Smooth muscle cell (in vitro differentiated cells): ENCODE data around the gene SYNDIG1. TPM values are rescaled to one million over a fixed set of nuclear protein-coding genes. Genes with fewer than 3 reads are reported as not detected.

ENCODE experiments used
- DNase-seq: peaks from one replicate; lab custom pipeline; 2025; ENCODE audit not compliant: unreplicated experiment; lab: John Stamatoyannopoulos, UW
- H2AFZ ChIP-seq: fragments of 200-600 bp; sonication (generic); 2 replicates; pipeline ENCODE4 v1.6.0; 2016; ENCODE audit warnings: antibody characterized with exemption, low read depth, mild to moderate bottlenecking
- H3F3A ChIP-seq: fragments of 200-600 bp; sonication (generic); 2 replicates; pipeline ENCODE4 v1.6.0; 2017; ENCODE audit warnings: antibody characterized with exemption, low read depth
- H3K27ac ChIP-seq: fragments of 200-600 bp; sonication (generic); 2 replicates; pipeline ENCODE4 v1.5.1; 2016; ENCODE audit warnings: low read depth, mild to moderate bottlenecking
- H3K27me3 ChIP-seq: fragments of 200-600 bp; sonication (generic); 2 replicates; pipeline ENCODE4 v1.6.1; 2016; ENCODE audit warnings: low read depth, mild to moderate bottlenecking
- H3K36me3 ChIP-seq: fragments of 200-600 bp; sonication (generic); 2 replicates; pipeline ENCODE4 v1.5.1; 2016; ENCODE audit warnings: low read depth
- H3K4me1 ChIP-seq: fragments of 200-600 bp; sonication (generic); 2 replicates; pipeline ENCODE4 v1.5.1; 2016; ENCODE audit warnings: low read depth
- H3K4me2 ChIP-seq: fragments of 200-600 bp; sonication (generic); 2 replicates; pipeline ENCODE4 v1.6.0; 2016; ENCODE audit warnings: mild to moderate bottlenecking
- H3K4me3 ChIP-seq: fragments of 200-600 bp; sonication (generic); 2 replicates; pipeline ENCODE4 v1.5.1; 2016; ENCODE audit warnings: mild to moderate bottlenecking
- H3K79me2 ChIP-seq: fragments of 200-600 bp; sonication (generic); 2 replicates; pipeline ENCODE4 v1.6.0; 2016; ENCODE audit warnings: low read depth, mild to moderate bottlenecking
- H3K9ac ChIP-seq: fragments of 200-600 bp; sonication (generic); 2 replicates; pipeline ENCODE4 v1.6.0; 2016; ENCODE audit warnings: low read depth
- H3K9me3 ChIP-seq: fragments of 200-600 bp; sonication (generic); replicated peaks from 2 replicates; pipeline ENCODE4 v1.5.1; 2016; ENCODE audit warnings: low read depth
- H4K20me1 ChIP-seq: fragments of 200-600 bp; sonication (generic); 2 replicates; pipeline ENCODE4 v1.6.0; 2016; ENCODE audit warnings: low read depth
- WGBS: methylation state at CpG from one replicate; pipeline ENCODE4 v1.1.7; 2016; ENCODE audit warnings: low lambda C conversion rate; 5-methylcytosine and 5-hydroxymethylcytosine counted together
- polyA plus RNA-seq: library from polyadenylated mRNA; unstranded; fragments of >200 nt; fragmentation: Nextera tagmentation; extraction: Ambion mirVana; gene quantifications from 2 replicates; pipeline ENCODE4 v1.2.1, GENCODE V29; 2016
- total RNA-seq: library from RNA; depleted of rRNA; stranded (reverse); fragments of >200 nt; gene quantifications from 2 replicates; pipeline ENCODE4 v1.2.3, GENCODE V29; 2014
- TF ChIP-seq, protein P1 (sequence below): fragments of 200-600 bp; sonication (generic); IDR thresholded peaks from 2 replicates; pipeline ENCODE4 v1.5.1; 2017; ENCODE audit warnings: borderline replicate concordance, mild to moderate bottlenecking, antibody characterized with exemption; ENCODE audit not compliant: insufficient read depth, poor library complexity, severe bottlenecking

SYNDIG1 gene
- total and polyA plus RNA-seq, 2 experiments from 2014 or later = 1.8 to 2.2 TPM

DNA sequence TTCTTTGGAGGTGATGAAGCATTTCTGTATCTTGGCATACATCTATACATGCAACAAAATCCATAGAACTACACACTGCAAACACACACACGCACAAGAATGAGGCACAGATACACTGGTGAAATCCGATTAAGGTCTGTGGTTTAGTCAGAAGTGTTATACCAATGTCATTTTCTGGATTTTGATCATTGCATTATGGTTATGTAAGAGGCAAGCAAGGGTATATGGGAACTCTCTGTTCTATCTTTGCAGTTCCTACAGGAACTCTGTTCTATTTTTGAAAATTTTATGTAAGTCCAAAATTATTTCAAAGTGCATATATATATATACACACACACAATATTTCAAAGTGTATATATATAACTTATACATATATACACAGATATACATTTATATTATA, 101.7 kb downstream of the SYNDIG1 start:
- TF ChIP-seq, protein P1, sequence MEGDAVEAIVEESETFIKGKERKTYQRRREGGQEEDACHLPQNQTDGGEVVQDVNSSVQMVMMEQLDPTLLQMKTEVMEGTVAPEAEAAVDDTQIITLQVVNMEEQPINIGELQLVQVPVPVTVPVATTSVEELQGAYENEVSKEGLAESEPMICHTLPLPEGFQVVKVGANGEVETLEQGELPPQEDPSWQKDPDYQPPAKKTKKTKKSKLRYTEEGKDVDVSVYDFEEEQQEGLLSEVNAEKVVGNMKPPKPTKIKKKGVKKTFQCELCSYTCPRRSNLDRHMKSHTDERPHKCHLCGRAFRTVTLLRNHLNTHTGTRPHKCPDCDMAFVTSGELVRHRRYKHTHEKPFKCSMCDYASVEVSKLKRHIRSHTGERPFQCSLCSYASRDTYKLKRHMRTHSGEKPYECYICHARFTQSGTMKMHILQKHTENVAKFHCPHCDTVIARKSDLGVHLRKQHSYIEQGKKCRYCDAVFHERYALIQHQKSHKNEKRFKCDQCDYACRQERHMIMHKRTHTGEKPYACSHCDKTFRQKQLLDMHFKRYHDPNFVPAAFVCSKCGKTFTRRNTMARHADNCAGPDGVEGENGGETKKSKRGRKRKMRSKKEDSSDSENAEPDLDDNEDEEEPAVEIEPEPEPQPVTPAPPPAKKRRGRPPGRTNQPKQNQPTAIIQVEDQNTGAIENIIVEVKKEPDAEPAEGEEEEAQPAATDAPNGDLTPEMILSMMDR = no peak
- Histone ChIP-seq H3K9me3 (no peaks in the 10 kb centered on the region), H3K36me3 (no peaks in the 10 kb centered on the region), H3K79me2 (no peaks in the 10 kb centered on the region), H4K20me1 (no peaks in the 10 kb centered on the region), H3K4me2 (no peak overlapping the region), H3K4me3 (no peak overlapping the region), H3K27me3 (no peaks in the 10 kb centered on the region), H3K4me1 (no peaks in the 10 kb centered on the region), H3K27ac (no peak overlapping the region), H3K9ac (no peak overlapping the region), H2AFZ (no peak overlapping the region), H3F3A (no peaks in the 10 kb centered on the region)
- 82% methylated on average over 2 of the region's 2 CpGs for WGBS
- no peak for DNase-seq

DNA sequence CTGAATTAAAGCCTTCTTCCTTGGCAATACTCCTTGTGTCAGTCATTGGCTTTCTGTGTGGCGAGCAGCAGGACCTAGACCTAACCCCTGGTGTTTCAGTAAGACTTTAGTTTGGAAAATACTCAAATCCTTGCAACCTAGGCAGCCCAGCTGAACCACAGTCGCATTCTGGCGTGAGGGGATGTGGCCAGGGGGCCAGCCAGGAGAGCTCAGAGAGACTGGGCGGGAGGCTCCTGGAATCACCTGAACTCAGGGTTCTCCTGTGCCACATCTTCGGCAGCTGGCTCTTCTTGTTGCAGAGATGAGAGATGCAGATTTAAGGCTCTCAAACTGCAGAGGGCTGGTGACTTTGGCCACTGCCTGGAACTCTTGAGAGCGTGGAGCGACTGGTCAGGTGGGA, 102.7 kb downstream of the SYNDIG1 start:
- no peaks in the 10 kb centered on the region for H3K79me2 ChIP-seq
- no peak overlapping the region for H3K9ac ChIP-seq
- no peak overlapping the region for H3K4me2 ChIP-seq
- H2AFZ ChIP-seq = no peak overlapping the region
- WGBS = 96% methylated on average over 7 of the region's 7 CpGs
- no peaks in the 10 kb centered on the region for H3K9me3 ChIP-seq
- TF ChIP-seq, protein P1 = no peak
- H3K36me3 ChIP-seq = no peaks in the 10 kb centered on the region
- H4K20me1 ChIP-seq = no peaks in the 10 kb centered on the region
- no peaks in the 10 kb centered on the region for H3K4me1 ChIP-seq
- H3F3A ChIP-seq = no peaks in the 10 kb centered on the region
- no peak overlapping the region for H3K27ac ChIP-seq
- H3K27me3 ChIP-seq = no peaks in the 10 kb centered on the region
- no peak for DNase-seq
- H3K4me3 ChIP-seq = no peak overlapping the region

DNA sequence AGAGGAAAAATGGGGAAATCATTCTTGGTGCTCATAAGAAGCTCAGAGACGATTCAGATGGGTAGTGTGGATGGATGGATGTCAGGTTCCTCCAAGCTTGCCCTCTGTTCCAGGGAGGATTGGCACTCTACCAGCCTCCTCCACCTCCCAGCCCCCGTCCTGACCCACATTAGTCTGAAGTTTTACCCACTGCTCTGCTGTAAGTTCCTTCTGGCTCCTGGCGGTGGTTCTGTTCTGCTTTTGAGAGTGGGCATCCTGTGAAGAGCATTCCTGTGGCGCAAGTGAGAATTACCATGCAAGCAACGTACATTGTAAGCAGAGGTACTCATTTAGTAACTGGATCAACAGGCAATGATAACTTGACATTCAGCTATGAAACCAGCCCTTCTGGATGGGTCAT, 103.4 kb downstream of the SYNDIG1 start:
- Histone ChIP-seq H3K27ac (no peak overlapping the region), H3K4me1 (no peaks in the 10 kb centered on the region), H3K9ac (no peak overlapping the region), H3K9me3 (no peaks in the 10 kb centered on the region), H3K4me3 (no peak overlapping the region), H3K27me3 (no peaks in the 10 kb centered on the region), H3K36me3 (no peaks in the 10 kb centered on the region), H3K4me2 (no peak overlapping the region), H3F3A (no peaks in the 10 kb centered on the region), H3K79me2 (no peaks in the 10 kb centered on the region), H2AFZ (no peak overlapping the region), H4K20me1 (no peaks in the 10 kb centered on the region)
- TF ChIP-seq, protein P1 = no peak
- no peak for DNase-seq
- WGBS = 86% methylated on average over 5 of the region's 5 CpGs

DNA sequence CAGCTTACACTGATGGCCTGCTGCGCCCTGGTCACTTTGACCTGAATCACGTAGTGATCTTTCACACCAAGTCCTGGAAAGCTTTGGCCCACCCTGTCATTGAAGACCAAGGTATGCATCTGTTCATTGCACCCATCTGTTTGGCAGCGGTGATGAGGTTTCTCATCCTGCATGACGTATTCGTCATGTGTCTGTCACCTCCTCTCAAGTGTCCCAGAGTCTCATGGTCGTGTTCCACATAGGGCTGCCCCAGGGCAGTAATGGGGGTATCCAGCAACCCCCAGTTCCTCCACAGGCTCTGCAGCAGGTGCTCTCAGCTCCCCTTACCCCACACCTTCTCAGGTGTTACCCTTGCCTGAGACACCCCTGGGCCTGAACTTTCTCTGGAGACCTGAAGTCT, 104.1 kb downstream of the SYNDIG1 start:
- Histone ChIP-seq H4K20me1 (no peaks in the 10 kb centered on the region), H3K79me2 (no peaks in the 10 kb centered on the region), H3K4me1 (no peaks in the 10 kb centered on the region), H3K4me3 (no peak overlapping the region), H3K4me2 (no peak overlapping the region), H3K36me3 (no peaks in the 10 kb centered on the region), H3K27me3 (no peaks in the 10 kb centered on the region), H3K9me3 (no peaks in the 10 kb centered on the region), H3F3A (no peaks in the 10 kb centered on the region), H3K9ac (no peak overlapping the region), H3K27ac (no peak overlapping the region), H2AFZ (no peak overlapping the region)
- DNase-seq = no peak
- TF ChIP-seq, protein P1 = no peak
- WGBS = 92% methylated on average over 6 of the region's 6 CpGs
